CD4-positive, alpha-beta T cell (primary cell): ENCODE measurements around the gene TADA1. TPM values are rescaled to one million over a fixed set of nuclear protein-coding genes. Genes with fewer than 3 reads are reported as not detected.

Experiments
- ATAC-seq: fragments of 200-7000 bp; cut with Tn5 transposase; one replicate; pipeline ENCODE4 v1.10.0; 2022; ENCODE audit warnings: mild to moderate bottlenecking; ENCODE audit not compliant: poor library complexity
- CTCF ChIA-PET: fragments of 350-600 bp; sonication (Branson Sonifier 250); formaldehyde crosslinking; loops from one replicate; lab custom pipeline; 2021; ENCODE audit warnings: antibody characterized with exemption, inconsistent platforms; lab: Charles Lee
- POLR2A ChIA-PET: fragments of 350-600 bp; sonication (Branson Sonifier 250); formaldehyde crosslinking; loops from one replicate; lab custom pipeline; 2021; ENCODE audit warnings: antibody characterized with exemption, inconsistent platforms; lab: Charles Lee
- DNase-seq, 14 experiments: peaks; one replicate each; pipeline ENCODE4 v3.0.0-alpha.2; 2013 to 2020; ENCODE audit warnings: mixed read lengths in 2 of 14
- H3K27ac ChIP-seq, 2 donors: one replicate each; pipeline versions ENCODE4 v1.5.1 to v1.7.0; 2013; ENCODE audit warnings: low read length in 2 of 2, low read depth in 1 of 2, mild to moderate bottlenecking in 1 of 2
- H3K27me3 ChIP-seq, 2 experiments: 1 replicate in 1 of 2; 2 replicates in 1 of 2; pipeline versions ENCODE4 v1.6.1 to v1.7.0; 2013; ENCODE audit warnings: low read length in 2 of 2, control low read depth in 1 of 2, mild to moderate bottlenecking in 1 of 2, moderate library complexity in 1 of 2; ENCODE audit not compliant: insufficient read depth in 2 of 2, control insufficient read depth in 1 of 2
- H3K36me3 ChIP-seq: one replicate; pipeline ENCODE4 v1.6.1; 2013; ENCODE audit warnings: low read length, control low read depth; ENCODE audit not compliant: insufficient read depth
- H3K4me1 ChIP-seq: one replicate; pipeline ENCODE4 v1.6.1; 2013; ENCODE audit warnings: low read length, control low read depth; ENCODE audit not compliant: insufficient read depth
- H3K4me3 ChIP-seq: one replicate; pipeline ENCODE4 v1.5.1; 2013; ENCODE audit warnings: mild to moderate bottlenecking, low read length, moderate library complexity
- H3K9me3 ChIP-seq, 2 experiments: 1 replicate in 1 of 2; 2 replicates in 1 of 2; pipeline versions ENCODE4 v1.6.1 to v1.7.0; 2013; ENCODE audit warnings: low read length in 2 of 2, mild to moderate bottlenecking in 2 of 2, control low read depth in 1 of 2, moderate library complexity in 1 of 2; ENCODE audit not compliant: control insufficient read depth in 1 of 2, insufficient read depth in 1 of 2
- H3K27ac Mint-ChIP-seq: one replicate; pipeline ENCODE4 v1.8.0; 2020; ENCODE audit warnings: mixed read lengths
- H3K27me3 Mint-ChIP-seq: one replicate; pipeline ENCODE4 v1.8.0; 2021; ENCODE audit warnings: mixed read lengths
- H3K36me3 Mint-ChIP-seq: one replicate; pipeline ENCODE4 v1.8.0; 2021; ENCODE audit warnings: low read depth, mixed read lengths
- H3K4me1 Mint-ChIP-seq: one replicate; pipeline ENCODE4 v1.8.0; 2021; ENCODE audit warnings: low read depth, mixed read lengths
- H3K4me3 Mint-ChIP-seq: one replicate; pipeline ENCODE4 v1.8.0; 2020; ENCODE audit warnings: mild to moderate bottlenecking, mixed read lengths
- H3K9me3 Mint-ChIP-seq: one replicate; pipeline ENCODE4 v1.8.0; 2020; ENCODE audit warnings: mixed read lengths
- intact Hi-C, 2 experiments: fragments of 100-400 bp; cut with DNase I in 1 of 2; cut with micrococcal nuclease in 1 of 2; formaldehyde crosslinking; loops; one replicate each; pipeline versions ENCODE4 v1.15.1 to v1.9.0; 2023 to 2025; cut with DNase I, micrococcal nuclease
- total RNA-seq, 174 experiments: library from RNA in 2 of 174; stranded (reverse) in 2 of 174; gene quantifications; one replicate each; pipeline ENCODE4 v1.2.3 and lab custom pipeline; 2021 to 2026
- TF ChIP-seq, protein P1 (sequence below): fragments of 200-600 bp; IDR thresholded peaks from one replicate; pipeline ENCODE4 v1.8.0; 2022; ENCODE audit warnings: antibody characterized with exemption, mild to moderate bottlenecking

TADA1 gene
- total RNA-seq, 2 experiments from 2014 or later, result 15.8 to 16.4 TPM

GRCh38 chr1:166905900-166906299 is 29.8 kb upstream of the TADA1 start:
- CTCF ChIA-PET, result interaction anchor here (1.0 kb wide), 1 partner anchor 215 kb away, joined by 4 read pairs; no protein-coding TSS in a partner anchor
- H3K4me3 Mint-ChIP-seq, result no peak overlapping the region
- no peak overlapping the region for H3K27ac ChIP-seq

GRCh38 chr1:166905136-166905535 is 29.1 kb upstream of the TADA1 start:
- POLR2A ChIA-PET, result no interaction called here
- CTCF ChIA-PET, result no interaction called here

More at GRCh38 chr1:166905900-166906299, 29.8 kb upstream of the TADA1 start:
- H3K4me1 ChIP-seq, result peaks cover 2% of the 10 kb centered on the region
- no peak for ATAC-seq
- H3K27me3 ChIP-seq, result no peaks in the 10 kb centered on the region
- DNase-seq, result no peak
- Mint-ChIP-seq H3K36me3 (no peaks in the 10 kb centered on the region), H3K27ac (no peak overlapping the region), H3K4me1 (no peaks in the 10 kb centered on the region), H3K27me3 (no peaks in the 10 kb centered on the region), H3K9me3 (no peaks in the 10 kb centered on the region)
- H3K9me3 ChIP-seq, result no peaks in the 10 kb centered on the region
- POLR2A ChIA-PET, result interaction anchor here (0.5 kb wide), 1 partner anchor 223 kb away, joined by 4 read pairs; no protein-coding TSS in a partner anchor
- intact Hi-C loops, result loop anchor here in 1 of 2 experiments (5.0 kb wide), 1 partner anchor 636 kb away; no protein-coding TSS in a partner anchor
- H3K36me3 ChIP-seq, result no peaks in the 10 kb centered on the region
- TF ChIP-seq, protein P1, sequence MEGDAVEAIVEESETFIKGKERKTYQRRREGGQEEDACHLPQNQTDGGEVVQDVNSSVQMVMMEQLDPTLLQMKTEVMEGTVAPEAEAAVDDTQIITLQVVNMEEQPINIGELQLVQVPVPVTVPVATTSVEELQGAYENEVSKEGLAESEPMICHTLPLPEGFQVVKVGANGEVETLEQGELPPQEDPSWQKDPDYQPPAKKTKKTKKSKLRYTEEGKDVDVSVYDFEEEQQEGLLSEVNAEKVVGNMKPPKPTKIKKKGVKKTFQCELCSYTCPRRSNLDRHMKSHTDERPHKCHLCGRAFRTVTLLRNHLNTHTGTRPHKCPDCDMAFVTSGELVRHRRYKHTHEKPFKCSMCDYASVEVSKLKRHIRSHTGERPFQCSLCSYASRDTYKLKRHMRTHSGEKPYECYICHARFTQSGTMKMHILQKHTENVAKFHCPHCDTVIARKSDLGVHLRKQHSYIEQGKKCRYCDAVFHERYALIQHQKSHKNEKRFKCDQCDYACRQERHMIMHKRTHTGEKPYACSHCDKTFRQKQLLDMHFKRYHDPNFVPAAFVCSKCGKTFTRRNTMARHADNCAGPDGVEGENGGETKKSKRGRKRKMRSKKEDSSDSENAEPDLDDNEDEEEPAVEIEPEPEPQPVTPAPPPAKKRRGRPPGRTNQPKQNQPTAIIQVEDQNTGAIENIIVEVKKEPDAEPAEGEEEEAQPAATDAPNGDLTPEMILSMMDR, result no peak
- no peak overlapping the region for H3K4me3 ChIP-seq

GRCh38 chr1:166903232-166903631 is 27.2 kb upstream of the TADA1 start:
- ATAC-seq (no peak), DNase-seq (peak in 1 of 14 experiments; percentile 20)
- no peaks in the 10 kb centered on the region for H3K4me1 Mint-ChIP-seq
- intact Hi-C loops, result no loop called here
- TF ChIP-seq, protein P1, result no peak
- H3K9me3 Mint-ChIP-seq, result peaks cover 2% of the 10 kb centered on the region
- no peaks in the 10 kb centered on the region for H3K4me1 ChIP-seq
- no peaks in the 10 kb centered on the region for H3K36me3 ChIP-seq
- H3K36me3 Mint-ChIP-seq, result no peaks in the 10 kb centered on the region
- CTCF ChIA-PET, result no interaction called here
- H3K27me3 Mint-ChIP-seq, result no peaks in the 10 kb centered on the region
- POLR2A ChIA-PET, result no interaction called here
- H3K4me3 Mint-ChIP-seq, result no peak overlapping the region
- no peak overlapping the region for H3K4me3 ChIP-seq
- no peaks in the 10 kb centered on the region for H3K27me3 ChIP-seq
- H3K27ac Mint-ChIP-seq, result no peak overlapping the region
- H3K9me3 ChIP-seq, result no peaks in the 10 kb centered on the region
- H3K27ac ChIP-seq, result no peak overlapping the region

More at GRCh38 chr1:166905136-166905535, 29.1 kb upstream of the TADA1 start:
- no peak for ATAC-seq
- no peak for DNase-seq
- Mint-ChIP-seq H3K27ac (no peak overlapping the region), H3K9me3 (no peaks in the 10 kb centered on the region), H3K4me1 (no peaks in the 10 kb centered on the region), H3K4me3 (no peak overlapping the region), H3K27me3 (no peaks in the 10 kb centered on the region), H3K36me3 (no peaks in the 10 kb centered on the region)
- Histone ChIP-seq H3K27ac (no peak overlapping the region), H3K4me1 (no peaks in the 10 kb centered on the region), H3K27me3 (no peaks in the 10 kb centered on the region), H3K4me3 (no peak overlapping the region), H3K9me3 (no peaks in the 10 kb centered on the region), H3K36me3 (no peaks in the 10 kb centered on the region)
- TF ChIP-seq, protein P1, result no peak
- intact Hi-C loops, result loop anchor here in 1 of 2 experiments (5.0 kb wide), 1 partner anchor 637 kb away; no protein-coding TSS in a partner anchor
